Hematopoietic multipotent progenitor cell treated with erythropoietin and hydrocortisone succinate and interleukin-3 and kit ligand, for 6 days (in vitro differentiated cells): ENCODE measurements around the gene CAMK1D.

Experiments
- DNase-seq: peaks from one replicate; pipeline ENCODE4 v3.0.0-alpha.2; 2015

Gene CAMK1D

GRCh38 chr10:12566161-12567115 lies 217.1 kb downstream of the CAMK1D start:
- no peak for DNase-seq

- no peak for DNase-seq
Observed at GRCh38 chr10:12568391-12569009, 219.2 kb downstream of the CAMK1D start.

- no peak for DNase-seq
Observed at GRCh38 chr10:12572281-12572680, 222.9 kb downstream of the CAMK1D start.

GRCh38 chr10:12577610-12578009 lies 228.3 kb downstream of the CAMK1D start:
- no peak for DNase-seq

GRCh38 chr10:12579954-12580858 lies 230.9 kb downstream of the CAMK1D start:
- no peak for DNase-seq

GRCh38 chr10:12583891-12584595 lies 234.7 kb downstream of the CAMK1D start:
- DNase-seq: no peak

- DNase-seq: no peak
Observed at GRCh38 chr10:12586741-12587140, 237.4 kb downstream of the CAMK1D start.

GRCh38 chr10:12587451-12587888 lies 238.1 kb downstream of the CAMK1D start:
- DNase-seq: no peak

- DNase-seq: peak; percentile 24
Observed at GRCh38 chr10:12588091-12588860, 238.9 kb downstream of the CAMK1D start.

GRCh38 chr10:12589291-12589690 lies 239.9 kb downstream of the CAMK1D start:
- DNase-seq: no peak

- no peak for DNase-seq
Observed at GRCh38 chr10:12589791-12590190, 240.4 kb downstream of the CAMK1D start.

GRCh38 chr10:12590675-12591659 lies 241.6 kb downstream of the CAMK1D start:
- DNase-seq: no peak

- DNase-seq: no peak
Observed at GRCh38 chr10:12592967-12593366, 243.6 kb downstream of the CAMK1D start.

GRCh38 chr10:12594448-12594944 lies 245.1 kb downstream of the CAMK1D start:
- no peak for DNase-seq

- DNase-seq: no peak
Observed at GRCh38 chr10:12595936-12596576, 246.7 kb downstream of the CAMK1D start.

- DNase-seq: no peak
Observed at GRCh38 chr10:12597176-12597575, 247.8 kb downstream of the CAMK1D start.

- DNase-seq: peak; percentile 29
Observed at GRCh38 chr10:12597788-12598765, 248.7 kb downstream of the CAMK1D start.

GRCh38 chr10:12600652-12601051 lies 251.3 kb downstream of the CAMK1D start:
- DNase-seq: no peak
